GM12875 (cell line): ENCODE results near the gene HOXB7.

Source experiments
- H3K4me3 ChIP-seq: one replicate; pipeline ENCODE4 v1.5.1; 2011; ENCODE audit warnings: low read depth, low read length, control low read depth
- CTCF ChIP-seq: IDR thresholded peaks from 2 replicates; pipeline ENCODE4 v1.5.1; 2011; ENCODE audit warnings: low read depth, mild to moderate bottlenecking, control low read depth, inconsistent platforms, low read length, moderate library complexity, borderline replicate concordance; ENCODE audit not compliant: insufficient read depth

The HOXB7 gene

GRCh38 chr17:48594538-48595277, 16.1 kb downstream of the HOXB7 start:
- TF ChIP-seq CTCF = no peak
- no peak overlapping the region for H3K4me3 ChIP-seq

- H3K4me3 ChIP-seq = peak overlapping the region; percentile 38
- TF ChIP-seq CTCF = peak; percentile 93
These were observed 16.8 kb downstream of the HOXB7 start for GRCh38 chr17:48593840-48594537.

- H3K4me3 ChIP-seq = peak within 1 kb of the TSS; percentile 38
- TF ChIP-seq CTCF = no peak
These were observed 17.5 kb downstream of the HOXB7 start, which contains the start of gene HOXB5 for GRCh38 chr17:48593126-48593829. HOXB5 (minus strand) TSS chr17:48593779; CDS start chr17:48593682, 97 bp downstream.

GRCh38 chr17:48592577-48592976, 18.2 kb downstream of the HOXB7 start:
- TF ChIP-seq CTCF = no peak
- H3K4me3 ChIP-seq = no peak overlapping the region

GRCh38 chr17:48592057-48592514, 18.7 kb downstream of the HOXB7 start:
- TF ChIP-seq CTCF = no peak
- H3K4me3 ChIP-seq = no peak overlapping the region

- H3K4me3 ChIP-seq = no peak overlapping the region
- TF ChIP-seq CTCF = no peak
These were observed 19.4 kb downstream of the HOXB7 start for GRCh38 chr17:48591255-48592056.
